ENCODE data around the gene TSSK6. TPM values are rescaled to one million over a fixed set of nuclear protein-coding genes. Genes with fewer than 3 reads are reported as not detected.

The TSSK6 gene
- total RNA-seq, 1 experiment from 2014 or later = 1.8 TPM

Other genes with a start within 250 kb of the TSSK6 start
- gene TM6SF2, start 242.2 kb downstream of the TSSK6 start, total RNA-seq (2014; rRNA removed; shearing (Covaris generic)) = not detected in 2 replicates
- gene SUGP1, start 195.0 kb downstream of the TSSK6 start, total RNA-seq (2014; rRNA removed; shearing (Covaris generic)) = 35.4 and 40.8 TPM in 2 replicates
- 18.0 and 24.3 TPM in 2 replicates for gene MAU2, start 194.7 kb downstream of the TSSK6 start, total RNA-seq (2014; rRNA removed; shearing (Covaris generic))
- gene GATAD2A, start 109.9 kb downstream of the TSSK6 start, total RNA-seq (2014; rRNA removed; shearing (Covaris generic)) = 99.6 and 101 TPM in 2 replicates
- 158 and 210 TPM in 2 replicates for gene NDUFA13, start 677 bp upstream of the TSSK6 start, total RNA-seq (2014; rRNA removed; shearing (Covaris generic))
- gene YJEFN3, start 13.4 kb upstream of the TSSK6 start, total RNA-seq (2014; rRNA removed; shearing (Covaris generic)) = 1.0 and 1.9 TPM in 2 replicates
- 0.94 and 1.1 TPM in 2 replicates for gene CILP2, start 22.7 kb upstream of the TSSK6 start, total RNA-seq (2014; rRNA removed; shearing (Covaris generic))
- gene PBX4, start 103.1 kb upstream of the TSSK6 start, total RNA-seq (2014; rRNA removed; shearing (Covaris generic)) = 3.6 and 3.7 TPM in 2 replicates
- 1.5 and 1.9 TPM in 2 replicates for gene LPAR2, start 112.7 kb upstream of the TSSK6 start, total RNA-seq (2014; rRNA removed; shearing (Covaris generic))
- gene GMIP, start 128.1 kb upstream of the TSSK6 start, total RNA-seq (2014; rRNA removed; shearing (Covaris generic)) = 3.2 and 4.6 TPM in 2 replicates
- 28.8 and 29.3 TPM in 2 replicates for gene ATP13A1, start 148.1 kb upstream of the TSSK6 start, total RNA-seq (2014; rRNA removed; shearing (Covaris generic))
- gene ZNF101, start 153.3 kb upstream of the TSSK6 start, total RNA-seq (2014; rRNA removed; shearing (Covaris generic)) = 17.9 and 19.5 TPM in 2 replicates
- gene ZNF14, start 217.6 kb upstream of the TSSK6 start, total RNA-seq (2014; rRNA removed; shearing (Covaris generic)) = 7.8 and 7.9 TPM in 2 replicates

All from SJCRH30 (cell line).